ENCODE results near the gene IL1RL2. TPM values are rescaled to one million over a fixed set of nuclear protein-coding genes. Genes with fewer than 3 reads are reported as not detected.

IL1RL2 gene
- total and polyA plus RNA-seq, 4 donors = 0.35 to 1.3 (median 0.82) TPM

DNA sequence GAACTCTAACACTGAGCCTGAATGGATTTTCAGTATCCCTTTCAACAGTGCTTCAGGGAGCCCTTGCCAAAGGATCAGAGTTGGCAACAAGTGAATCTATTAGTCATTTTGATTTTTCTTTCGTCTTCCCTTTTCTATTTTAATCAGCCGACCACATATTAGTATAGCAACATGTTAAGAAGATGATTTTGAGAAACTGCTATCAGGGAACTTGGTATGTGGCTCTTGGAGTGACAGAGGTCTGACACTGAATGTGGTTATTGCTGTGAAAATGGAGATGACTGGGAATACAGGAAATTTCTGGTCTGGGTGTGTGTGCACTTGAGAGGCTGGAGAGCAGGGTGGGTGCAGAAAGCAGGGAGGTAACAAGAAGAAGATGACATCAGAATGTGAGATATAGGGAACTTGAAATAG, 95.9 kb downstream of the IL1RL2 start:
- no peak for ATAC-seq (ENCODE audit: insufficient read depth, low FRiP score)
- Histone ChIP-seq H3K27ac (ENCODE audit: low read depth in 1 of 2, low read length in 1 of 2) (no peak overlapping the region), H3K36me3 (ENCODE audit: control insufficient read depth in 4 of 4, insufficient read depth in 4 of 4, low read length in 4 of 4) (no peaks in the 10 kb centered on the region), H3K4me1 (ENCODE audit: control insufficient read depth in 5 of 5, insufficient read depth in 5 of 5, low read length in 5 of 5) (peaks cover 0 to 4% (median 0%) of the 10 kb centered on the region in 5 donors), H3K27me3 (ENCODE audit: control insufficient read depth in 3 of 3, insufficient read depth in 3 of 3, low read length in 2 of 3) (no peaks in the 10 kb centered on the region), H3K9me3 (ENCODE audit: control insufficient read depth in 4 of 4, insufficient read depth in 3 of 4, low read length in 3 of 4) (no peaks in the 10 kb centered on the region), H3K9ac (ENCODE audit: insufficient read depth in 1 of 2, low read length in 2 of 2) (no peak overlapping the region), H3K4me3 (no peak overlapping the region)
- 33 to 48% methylated on average over 2 of the region's 2 CpGs for WGBS, 2 donors
- no peak for DNase-seq
- TF ChIP-seq, protein P1, sequence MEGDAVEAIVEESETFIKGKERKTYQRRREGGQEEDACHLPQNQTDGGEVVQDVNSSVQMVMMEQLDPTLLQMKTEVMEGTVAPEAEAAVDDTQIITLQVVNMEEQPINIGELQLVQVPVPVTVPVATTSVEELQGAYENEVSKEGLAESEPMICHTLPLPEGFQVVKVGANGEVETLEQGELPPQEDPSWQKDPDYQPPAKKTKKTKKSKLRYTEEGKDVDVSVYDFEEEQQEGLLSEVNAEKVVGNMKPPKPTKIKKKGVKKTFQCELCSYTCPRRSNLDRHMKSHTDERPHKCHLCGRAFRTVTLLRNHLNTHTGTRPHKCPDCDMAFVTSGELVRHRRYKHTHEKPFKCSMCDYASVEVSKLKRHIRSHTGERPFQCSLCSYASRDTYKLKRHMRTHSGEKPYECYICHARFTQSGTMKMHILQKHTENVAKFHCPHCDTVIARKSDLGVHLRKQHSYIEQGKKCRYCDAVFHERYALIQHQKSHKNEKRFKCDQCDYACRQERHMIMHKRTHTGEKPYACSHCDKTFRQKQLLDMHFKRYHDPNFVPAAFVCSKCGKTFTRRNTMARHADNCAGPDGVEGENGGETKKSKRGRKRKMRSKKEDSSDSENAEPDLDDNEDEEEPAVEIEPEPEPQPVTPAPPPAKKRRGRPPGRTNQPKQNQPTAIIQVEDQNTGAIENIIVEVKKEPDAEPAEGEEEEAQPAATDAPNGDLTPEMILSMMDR (IDR thresholded peaks at IDR 0.05; ENCODE audit: control extremely low read depth, extremely low read depth) = no peak

DNA sequence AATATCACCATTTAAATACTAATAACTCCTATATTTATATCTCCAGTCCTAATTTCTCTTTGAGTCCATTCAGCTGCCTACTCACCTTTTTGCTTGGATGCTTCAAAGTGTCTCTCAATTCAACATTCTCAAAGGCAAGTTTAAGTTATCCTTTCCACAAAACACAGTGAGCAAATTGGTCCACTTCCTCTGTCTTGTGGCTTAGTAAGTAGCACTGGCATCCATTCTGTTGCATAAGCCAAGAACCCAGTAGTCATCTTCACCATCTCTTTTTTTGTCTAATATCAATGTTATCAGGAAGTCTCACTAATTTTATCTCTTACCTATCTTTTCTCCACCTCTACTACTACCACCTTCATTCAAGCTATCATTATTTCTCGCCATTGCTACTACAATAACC, 97.2 kb downstream of the IL1RL2 start:
- Histone ChIP-seq H3K27ac (ENCODE audit: low read depth in 1 of 2, low read length in 1 of 2) (no peak overlapping the region), H3K36me3 (ENCODE audit: control insufficient read depth in 4 of 4, insufficient read depth in 4 of 4, low read length in 4 of 4) (no peaks in the 10 kb centered on the region), H3K9me3 (ENCODE audit: control insufficient read depth in 4 of 4, insufficient read depth in 3 of 4, low read length in 3 of 4) (no peaks in the 10 kb centered on the region), H3K4me1 (ENCODE audit: control insufficient read depth in 5 of 5, insufficient read depth in 5 of 5, low read length in 5 of 5) (peaks cover 0 to 1% (median 0%) of the 10 kb centered on the region in 5 donors), H3K9ac (ENCODE audit: insufficient read depth in 1 of 2, low read length in 2 of 2) (no peak overlapping the region), H3K27me3 (ENCODE audit: control insufficient read depth in 3 of 3, insufficient read depth in 3 of 3, low read length in 2 of 3) (no peaks in the 10 kb centered on the region), H3K4me3 (no peak overlapping the region)
- 94 to 99% methylated on average over 1 of the region's 1 CpG for WGBS, 2 donors
- no peak for DNase-seq
- TF ChIP-seq, protein P1 (IDR thresholded peaks at IDR 0.05; ENCODE audit: control extremely low read depth, extremely low read depth) = no peak
- no peak for ATAC-seq (ENCODE audit: insufficient read depth, low FRiP score)

DNA sequence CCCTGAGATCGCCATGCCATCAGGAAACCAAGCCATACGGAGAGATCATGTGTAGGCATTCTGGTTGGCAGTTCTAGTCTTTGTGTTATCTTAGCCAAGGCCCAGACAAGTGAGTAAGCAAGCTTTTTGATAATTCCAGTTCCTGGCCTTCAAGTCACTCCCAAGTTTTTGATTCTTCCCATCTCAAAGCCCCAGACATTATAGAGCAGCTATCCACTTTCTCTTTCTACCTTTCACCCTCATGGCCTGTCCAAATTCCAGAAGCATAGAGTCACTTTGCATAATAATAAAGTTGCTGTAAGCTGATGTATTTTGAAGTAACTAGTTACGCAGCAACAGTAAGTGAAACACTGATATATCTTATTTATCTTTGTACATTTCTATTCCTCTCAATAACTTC, 97.8 kb downstream of the IL1RL2 start:
- WGBS, 2 donors = 97 to 98% methylated on average over 3 of the region's 3 CpGs
- DNase-seq = no peak
- ATAC-seq (ENCODE audit: insufficient read depth, low FRiP score) = no peak
- Histone ChIP-seq H3K36me3 (ENCODE audit: control insufficient read depth in 4 of 4, insufficient read depth in 4 of 4, low read length in 4 of 4) (no peaks in the 10 kb centered on the region), H3K4me1 (ENCODE audit: control insufficient read depth in 5 of 5, insufficient read depth in 5 of 5, low read length in 5 of 5) (no peaks in the 10 kb centered on the region), H3K27me3 (ENCODE audit: control insufficient read depth in 3 of 3, insufficient read depth in 3 of 3, low read length in 2 of 3) (no peaks in the 10 kb centered on the region), H3K9ac (ENCODE audit: insufficient read depth in 1 of 2, low read length in 2 of 2) (no peak overlapping the region), H3K27ac (ENCODE audit: low read depth in 1 of 2, low read length in 1 of 2) (no peak overlapping the region), H3K9me3 (ENCODE audit: control insufficient read depth in 4 of 4, insufficient read depth in 3 of 4, low read length in 3 of 4) (no peaks in the 10 kb centered on the region), H3K4me3 (no peak overlapping the region)
- TF ChIP-seq, protein P1 (IDR thresholded peaks at IDR 0.05; ENCODE audit: control extremely low read depth, extremely low read depth) = no peak

DNA sequence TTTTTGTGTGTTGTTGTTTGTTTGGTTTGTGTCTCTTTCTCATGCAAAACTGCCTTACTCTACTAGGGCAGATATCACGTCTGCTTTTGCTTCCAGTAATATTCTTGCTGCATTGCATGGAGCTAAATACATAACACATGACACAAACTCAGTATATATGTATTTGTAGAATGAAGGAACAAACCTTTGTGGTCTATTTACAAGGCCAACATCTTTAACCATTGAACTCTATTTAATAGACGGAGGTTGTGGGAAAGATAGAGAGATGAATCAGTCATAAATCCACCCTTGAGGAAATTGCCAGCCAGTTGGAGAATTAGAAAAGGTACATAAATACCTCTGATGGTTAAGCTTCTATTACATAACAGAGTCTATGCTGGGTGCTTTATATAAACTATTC, 98.5 kb downstream of the IL1RL2 start:
- TF ChIP-seq, protein P1 (IDR thresholded peaks at IDR 0.05; ENCODE audit: control extremely low read depth, extremely low read depth) = no peak
- Histone ChIP-seq H3K4me3 (no peak overlapping the region), H3K4me1 (ENCODE audit: control insufficient read depth in 5 of 5, insufficient read depth in 5 of 5, low read length in 5 of 5) (no peaks in the 10 kb centered on the region), H3K27me3 (ENCODE audit: control insufficient read depth in 3 of 3, insufficient read depth in 3 of 3, low read length in 2 of 3) (no peaks in the 10 kb centered on the region), H3K27ac (ENCODE audit: low read depth in 1 of 2, low read length in 1 of 2) (no peak overlapping the region), H3K9me3 (ENCODE audit: control insufficient read depth in 4 of 4, insufficient read depth in 3 of 4, low read length in 3 of 4) (no peaks in the 10 kb centered on the region), H3K36me3 (ENCODE audit: control insufficient read depth in 4 of 4, insufficient read depth in 4 of 4, low read length in 4 of 4) (no peaks in the 10 kb centered on the region), H3K9ac (ENCODE audit: insufficient read depth in 1 of 2, low read length in 2 of 2) (no peak overlapping the region)
- 92 to 97% methylated on average over 2 of the region's 2 CpGs for WGBS, 2 donors
- ATAC-seq (ENCODE audit: insufficient read depth, low FRiP score) (no peak), DNase-seq (no peak)
